Heart left ventricle (tissue), 16 donors: ENCODE results near the gene LAMA2. TPM values are rescaled to one million over a fixed set of nuclear protein-coding genes. Genes with fewer than 3 reads are reported as not detected.
A peak's percentile ranks its signal among the peaks of the same experiment; 100 is the strongest.

ENCODE experiments used
- ATAC-seq, 4 donors: fragments of 200-7000 bp; cut with Tn5 transposase; one replicate each; pipeline ENCODE4 v1.9.1; 2020 to 2022; ENCODE audit warnings: moderate library complexity in 4 of 4, mild to moderate bottlenecking in 3 of 4, moderate number of reproducible peaks in 1 of 4
- DNase-seq, 5 donors: peaks; one replicate each; pipeline ENCODE4 v3.0.0-alpha.2; 2020
- H3K27ac ChIP-seq, 12 donors: fragments of 200-600 bp; sonication (generic) in 4 of 12; one replicate each; pipeline versions ENCODE4 v1.5.0 to v1.8.0; 2016 to 2022; ENCODE audit warnings: mild to moderate bottlenecking in 2 of 12
- H3K27me3 ChIP-seq, 9 donors: fragments of 200-600 bp; sonication (generic) in 2 of 9; one replicate each; pipeline versions ENCODE4 v1.5.1 to v1.8.0; 2016 to 2022; ENCODE audit warnings: mild to moderate bottlenecking in 3 of 9
- H3K36me3 ChIP-seq, 9 donors: fragments of 200-600 bp; sonication (generic) in 2 of 9; one replicate each; pipeline versions ENCODE4 v1.5.0 to v1.8.0; 2018 to 2022; ENCODE audit warnings: mild to moderate bottlenecking in 2 of 9
- H3K4me1 ChIP-seq, 12 donors: fragments of 200-600 bp; sonication (generic) in 4 of 12; one replicate each; pipeline versions ENCODE4 v1.5.0 to v1.8.0; 2016 to 2022; ENCODE audit warnings: mild to moderate bottlenecking in 3 of 12
- H3K4me3 ChIP-seq, 12 donors: fragments of 200-600 bp; sonication (generic) in 4 of 12; one replicate each; pipeline versions ENCODE4 v1.5.0 to v1.8.0; 2017 to 2022; ENCODE audit warnings: mild to moderate bottlenecking in 9 of 12, moderate library complexity in 4 of 12
- H3K9me3 ChIP-seq, 12 donors: fragments of 200-600 bp; sonication (generic) in 4 of 12; one replicate each; pipeline versions ENCODE4 v1.5.0 to v1.8.0; 2016 to 2022; ENCODE audit warnings: mild to moderate bottlenecking in 1 of 12
- POLR2A ChIP-seq, 2 donors: fragments of 450-650 bp; IDR thresholded peaks; one replicate each; pipeline ENCODE4 v1.6.1; 2017; ENCODE audit warnings: antibody characterized with exemption in 2 of 2, mild to moderate bottlenecking in 2 of 2, moderate library complexity in 2 of 2
- WGBS, 4 donors: extraction: QIAGEN DNeasy Blood & Tissue Kit in 2 of 4; methylation state at CpG; one replicate each; pipeline versions ENCODE4 v1.1.5 to v1.1.7; 2013 to 2018; 5-methylcytosine and 5-hydroxymethylcytosine counted together
- intact Hi-C, 10 donors: fragments of 100-400 bp; cut with DNase I; formaldehyde crosslinking; loops; one replicate each; pipeline versions ENCODE4 v1.11.1 to v1.14.2; 2022
- polyA plus RNA-seq, 2 donors: library from polyadenylated mRNA; stranded (reverse); fragments of 200-250 nt; gene quantifications; one replicate each; pipeline ENCODE4 v1.2.3, GENCODE V29; 2013
- total RNA-seq, 9 donors: library from RNA; depleted of rRNA in 2 of 9; stranded (reverse); fragments of >200 nt in 2 of 9; fragmentation: NEBNext Ultra II Directional in 3 of 9; extraction: Animal tissue kit (Norgen Biotek cat#: 25700) in 3 of 9; gene quantifications; one replicate each; pipeline versions ENCODE4 v1.1.0 to v1.2.4, GENCODE V29; 2016 to 2023
- TF ChIP-seq, protein P1 (sequence below), 12 donors: fragments of 200-600 bp; sonication (generic) in 4 of 12; IDR thresholded peaks; one replicate each; pipeline versions ENCODE4 v1.5.0 to v1.8.0; 2018 to 2022; ENCODE audit warnings: antibody characterized with exemption in 12 of 12, mild to moderate bottlenecking in 5 of 12
- donor health status: ischemic (EF 13 %, LVEDD 7.1; RV severe dilation, severe dysfunction).
- donor health status: healthy with polysubstance abuse.
- donor health status: DM: no; HTN: yes; CAD: no.
- donor health status: DM: no; HTN: no; CAD: no.
- donor health status: ischemic (EF 25% LVEDD 6.9; RV normal size, moderate dysfunction).
- donor health status: ischemic (EF 25% LVEDD 5.7; RV mildly dilated, moderate dysfunction).
- donor health status: healthy.
- donor health status: DM: yes; HTN: yes; CAD: no.
- donor health status: ischemic (EF 35%, LVEDD 5.7; RV mildly dilated, moderate dysfunction).
- donor health status: nonischemic (EF 11% LVEDD 7.7; RV severe dilation, severe dysfunction).
- donor health status: DM: yes; HTN: yes; CAD: no.
- donor health status: PGD.
- donor health status: ischemic (EF 29% LVEDD 5.4; RV normal size, mild dysfunction).
- donor health status: nonischemic (EF 23%, LVEDD 6.1; RV moderate dilation, normal function).

Gene LAMA2
- total and polyA plus RNA-seq, 11 donors, result 34.8 to 299 (median 206) TPM

DNA sequence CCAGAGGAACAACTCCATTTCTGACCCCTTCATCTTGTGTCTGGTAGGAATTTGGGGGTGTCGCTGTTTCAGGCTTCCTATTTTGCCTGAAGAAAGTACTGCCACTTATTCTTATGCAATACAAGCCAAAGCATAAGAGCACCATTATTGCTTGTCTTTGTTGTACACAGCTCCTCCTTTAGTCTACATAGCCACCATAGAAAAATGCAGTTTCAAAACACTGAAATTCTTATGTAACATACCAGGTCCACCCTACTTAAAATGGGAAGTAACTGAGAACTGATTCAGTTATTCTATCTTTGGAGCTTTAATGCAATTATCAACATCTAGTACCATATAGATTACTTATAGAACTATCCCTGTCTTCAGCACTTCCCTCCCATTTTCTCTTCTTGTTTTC is 571.5 kb downstream of the LAMA2 start:
- intact Hi-C loops, result no loop called here
- Histone ChIP-seq H3K4me1 (no peaks in the 10 kb centered on the region), H3K4me3 (no peak overlapping the region), H3K9me3 (no peaks in the 10 kb centered on the region), H3K36me3 (peaks cover 0 to 100% (median 41%) of the 10 kb centered on the region in 9 donors), H3K27ac (no peak overlapping the region), H3K27me3 (no peaks in the 10 kb centered on the region)
- no peak for DNase-seq
- no peak for ATAC-seq
- no peak for TF ChIP-seq POLR2A (IDR thresholded peaks at IDR 0.05)
- TF ChIP-seq, protein P1, sequence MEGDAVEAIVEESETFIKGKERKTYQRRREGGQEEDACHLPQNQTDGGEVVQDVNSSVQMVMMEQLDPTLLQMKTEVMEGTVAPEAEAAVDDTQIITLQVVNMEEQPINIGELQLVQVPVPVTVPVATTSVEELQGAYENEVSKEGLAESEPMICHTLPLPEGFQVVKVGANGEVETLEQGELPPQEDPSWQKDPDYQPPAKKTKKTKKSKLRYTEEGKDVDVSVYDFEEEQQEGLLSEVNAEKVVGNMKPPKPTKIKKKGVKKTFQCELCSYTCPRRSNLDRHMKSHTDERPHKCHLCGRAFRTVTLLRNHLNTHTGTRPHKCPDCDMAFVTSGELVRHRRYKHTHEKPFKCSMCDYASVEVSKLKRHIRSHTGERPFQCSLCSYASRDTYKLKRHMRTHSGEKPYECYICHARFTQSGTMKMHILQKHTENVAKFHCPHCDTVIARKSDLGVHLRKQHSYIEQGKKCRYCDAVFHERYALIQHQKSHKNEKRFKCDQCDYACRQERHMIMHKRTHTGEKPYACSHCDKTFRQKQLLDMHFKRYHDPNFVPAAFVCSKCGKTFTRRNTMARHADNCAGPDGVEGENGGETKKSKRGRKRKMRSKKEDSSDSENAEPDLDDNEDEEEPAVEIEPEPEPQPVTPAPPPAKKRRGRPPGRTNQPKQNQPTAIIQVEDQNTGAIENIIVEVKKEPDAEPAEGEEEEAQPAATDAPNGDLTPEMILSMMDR (IDR thresholded peaks at IDR 0.05), result no peak
- 87 to 100% (median 92%) methylated on average over 1 of the region's 1 CpG for WGBS, 4 donors

DNA sequence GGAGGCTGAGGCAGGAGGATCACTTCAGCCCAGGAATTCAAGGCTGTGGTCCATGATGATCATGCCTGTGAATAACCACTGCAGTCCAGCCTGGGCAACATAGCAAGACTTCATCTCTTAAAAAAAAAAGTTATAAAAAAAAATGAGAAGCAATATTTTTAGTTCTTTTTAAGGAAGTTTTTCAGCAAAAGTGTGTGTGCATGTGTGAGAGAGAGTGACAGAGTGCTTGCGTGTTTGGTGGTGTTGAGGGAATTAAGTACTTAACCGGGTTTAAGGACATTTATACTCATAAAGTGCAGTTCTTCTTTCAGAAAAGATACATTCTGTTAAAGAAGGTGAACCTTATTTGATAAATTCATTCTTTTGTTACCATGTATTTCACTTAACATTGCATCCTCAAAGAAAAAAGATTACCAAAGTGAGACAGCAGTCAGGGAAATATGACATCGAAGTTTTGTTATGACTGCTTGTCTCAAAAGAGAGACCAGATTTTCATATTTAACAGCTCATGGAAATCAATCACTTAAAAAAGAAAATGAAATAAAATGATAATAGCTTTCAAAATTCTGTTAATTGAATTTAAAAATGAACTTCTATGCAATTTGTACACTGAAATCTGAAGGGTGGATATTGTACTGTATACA is 572.3 kb downstream of the LAMA2 start:
- no peak for ATAC-seq
- intact Hi-C loops, result no loop called here

DNA sequence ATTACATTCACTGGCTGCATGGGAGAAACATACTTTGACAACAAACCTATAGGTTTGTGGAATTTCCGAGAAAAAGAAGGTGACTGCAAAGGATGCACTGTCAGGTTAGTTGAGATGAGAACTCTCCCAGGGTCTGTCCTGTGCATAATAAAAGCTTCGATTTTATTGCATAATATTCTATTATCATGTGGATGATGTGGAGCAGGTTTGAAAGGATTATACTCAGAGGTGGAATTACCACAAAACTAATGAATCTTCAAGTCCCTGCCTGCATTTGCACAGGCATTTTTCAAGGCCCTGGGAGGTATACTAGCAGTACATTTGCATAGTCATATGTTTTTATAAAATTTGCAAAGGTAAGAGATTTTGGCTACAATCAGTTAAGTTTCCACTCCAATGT is 577.3 kb downstream of the LAMA2 start:
- ATAC-seq (no peak), DNase-seq (no peak)
- peaks cover 0 to 100% (median 51%) of the 10 kb centered on the region in 9 donors for H3K36me3 ChIP-seq

More for the DNA sequence above, 572.3 kb downstream of the LAMA2 start:
- peaks cover 0 to 100% (median 41%) of the 10 kb centered on the region in 9 donors for H3K36me3 ChIP-seq
- H3K4me3 ChIP-seq, result no peak overlapping the region
- H3K27me3 ChIP-seq, result no peaks in the 10 kb centered on the region
- DNase-seq, result no peak
- no peak for TF ChIP-seq POLR2A (IDR thresholded peaks at IDR 0.05)
- TF ChIP-seq, protein P1 (IDR thresholded peaks at IDR 0.05), result no peak
- WGBS, 4 donors, result 60 to 86% (median 70%) methylated on average over 3 of the region's 3 CpGs
- no peaks in the 10 kb centered on the region for H3K4me1 ChIP-seq
- H3K27ac ChIP-seq, result no peak overlapping the region
- H3K9me3 ChIP-seq, result no peaks in the 10 kb centered on the region

DNA sequence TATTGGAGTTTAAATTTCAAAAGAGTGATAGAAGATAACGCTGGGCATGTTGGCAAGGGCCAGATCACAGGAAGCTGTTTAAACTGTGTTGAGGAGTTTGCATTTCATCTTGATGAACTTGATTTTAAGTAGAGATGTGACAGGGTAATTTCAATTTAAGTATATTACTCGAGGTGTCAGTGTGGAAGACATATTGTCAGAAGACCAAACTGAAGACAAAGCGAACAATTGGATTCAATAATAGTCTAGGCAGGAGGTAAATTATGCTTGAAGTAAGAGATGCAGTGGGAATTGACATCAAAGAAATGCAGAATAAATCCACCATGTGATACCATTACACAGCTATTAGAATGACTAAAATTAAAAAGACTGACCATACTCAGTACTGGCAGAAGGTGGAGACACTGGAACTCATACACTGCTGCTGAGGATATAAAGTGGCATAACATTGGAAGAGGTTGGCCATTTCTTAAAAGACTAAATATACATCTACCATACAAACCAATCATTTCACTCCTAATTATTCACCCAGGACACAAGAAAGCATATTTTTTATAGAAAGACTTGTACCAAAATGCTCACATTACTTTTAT is 586.2 kb downstream of the LAMA2 start:
- intact Hi-C loops, result loop anchor here in 1 of 10 donors (10.0 kb wide), 1 partner anchor 144 kb away; no protein-coding TSS in a partner anchor
- TF ChIP-seq POLR2A (IDR thresholded peaks at IDR 0.05), result no peak
- TF ChIP-seq, protein P1 (IDR thresholded peaks at IDR 0.05), result no peak
- peaks cover 0 to 5% (median 0%) of the 10 kb centered on the region in 12 donors for H3K4me1 ChIP-seq
- peaks cover 0 to 94% (median 26%) of the 10 kb centered on the region in 9 donors for H3K36me3 ChIP-seq
- H3K27ac ChIP-seq, result no peak overlapping the region
- H3K27me3 ChIP-seq, result no peaks in the 10 kb centered on the region
- no peak for DNase-seq
- no peaks in the 10 kb centered on the region for H3K9me3 ChIP-seq
- peak in 1 of 4 donors; percentile 32 for ATAC-seq
- WGBS, 4 donors, result 69 to 94% (median 93%) methylated on average over 3 of the region's 3 CpGs
- H3K4me3 ChIP-seq, result no peak overlapping the region

More for the DNA sequence above, 577.3 kb downstream of the LAMA2 start:
- WGBS, 4 donors, result 54 to 73% (median 69%) methylated on average over 2 of the region's 2 CpGs
- TF ChIP-seq POLR2A (IDR thresholded peaks at IDR 0.05), result no peak
- TF ChIP-seq, protein P1 (IDR thresholded peaks at IDR 0.05), result no peak
- Histone ChIP-seq H3K9me3 (no peaks in the 10 kb centered on the region), H3K4me3 (no peak overlapping the region), H3K4me1 (no peaks in the 10 kb centered on the region), H3K27ac (no peak overlapping the region), H3K27me3 (no peaks in the 10 kb centered on the region)
- intact Hi-C loops, result loop anchor here in 1 of 10 donors (10.0 kb wide), 1 partner anchor 135 kb away; no protein-coding TSS in a partner anchor
